Activated CD4-positive, alpha-beta T cell treated with anti-CD3 and anti-CD28 coated beads, Interleukin-2, amount 10 ng/mL, durations not matched to agents 24 days and 14 days (primary cell): ENCODE results near the gene ZYX. TPM values are rescaled to one million over a fixed set of nuclear protein-coding genes. Genes with fewer than 3 reads are reported as not detected.

Experiments used
- DNase-seq: peaks from one replicate; pipeline ENCODE4 v3.0.0; 2022
- H3K27ac Mint-ChIP-seq: one replicate; pipeline ENCODE4 v1.8.0; 2022; ENCODE audit warnings: mild to moderate bottlenecking, mixed read lengths
- H3K27me3 Mint-ChIP-seq: one replicate; pipeline ENCODE4 v1.8.0; 2022; ENCODE audit warnings: mixed read lengths
- H3K36me3 Mint-ChIP-seq: one replicate; pipeline ENCODE4 v1.8.0; 2022; ENCODE audit warnings: low read depth, mild to moderate bottlenecking, mixed read lengths
- H3K4me1 Mint-ChIP-seq: one replicate; pipeline ENCODE4 v1.8.0; 2021; ENCODE audit warnings: mixed read lengths
- H3K4me3 Mint-ChIP-seq: one replicate; pipeline ENCODE4 v1.8.0; 2022; ENCODE audit warnings: mild to moderate bottlenecking, moderate library complexity, mixed read lengths
- H3K9me3 Mint-ChIP-seq: one replicate; pipeline ENCODE4 v1.8.0; 2021; ENCODE audit warnings: mixed read lengths
- intact Hi-C: fragments of 100-400 bp; cut with micrococcal nuclease; formaldehyde crosslinking; loops from one replicate; pipeline ENCODE4 v1.15.1; 2023
- total RNA-seq: library from RNA; stranded (reverse); gene quantifications from 2 replicates; pipeline ENCODE4 v1.2.3, GENCODE V29; 2022

The ZYX gene
- total RNA-seq, 1 donor from 2014 or later, result 85.8 TPM

DNA sequence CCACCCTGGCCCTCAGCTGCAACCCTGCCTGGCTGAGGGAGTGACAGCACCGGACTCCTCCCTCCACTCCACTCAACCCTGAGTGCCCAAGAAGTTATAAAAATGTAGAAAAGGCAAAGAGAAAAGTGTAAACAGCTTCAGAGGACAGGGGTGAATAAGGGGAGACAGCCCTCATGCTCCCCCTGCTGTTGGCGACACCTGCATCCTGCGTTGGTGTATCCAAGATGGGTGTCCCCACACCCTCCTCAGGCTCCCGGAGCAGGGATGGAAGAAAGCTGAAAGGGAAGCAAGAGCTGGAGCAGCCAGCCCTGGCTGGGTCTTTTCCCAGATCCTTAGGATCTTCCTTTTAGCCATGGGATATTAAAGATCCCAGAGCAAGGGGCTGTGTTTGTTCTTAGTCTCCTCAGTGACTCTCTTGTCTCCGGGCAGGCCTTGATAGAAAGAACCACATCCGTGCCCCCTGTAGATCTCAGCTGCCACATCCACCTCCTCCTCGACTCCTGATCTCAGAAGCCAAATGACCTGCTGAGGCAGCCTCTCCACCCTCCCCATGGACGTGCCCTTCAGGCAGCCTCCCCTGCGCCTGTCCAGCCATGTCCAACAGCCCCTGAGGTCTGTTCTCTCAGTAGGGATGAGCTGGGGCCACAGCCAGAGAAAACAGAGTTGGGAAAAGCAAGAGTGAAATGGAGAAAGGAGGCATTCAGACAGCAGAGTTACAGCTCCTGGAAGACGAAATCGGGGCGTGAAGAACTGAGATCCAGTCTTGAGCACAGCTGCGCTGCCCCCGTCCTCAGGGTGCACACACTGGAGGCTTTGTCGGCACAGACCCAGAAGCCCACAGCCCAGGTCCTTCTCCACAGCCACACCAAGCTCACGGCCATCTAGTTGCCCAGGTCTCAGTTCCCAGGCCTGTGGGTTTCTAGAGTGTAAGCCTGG is 25.4 kb upstream of the ZYX start:
- Mint-ChIP-seq H3K36me3 (no peaks in the 10 kb centered on the region), H3K4me3 (no peak overlapping the region), H3K27me3 (peaks cover 27% of the 10 kb centered on the region), H3K9me3 (no peaks in the 10 kb centered on the region), H3K4me1 (peaks cover 5% of the 10 kb centered on the region), H3K27ac (no peak overlapping the region)
- intact Hi-C loops, result no loop called here
- no peak for DNase-seq

DNA sequence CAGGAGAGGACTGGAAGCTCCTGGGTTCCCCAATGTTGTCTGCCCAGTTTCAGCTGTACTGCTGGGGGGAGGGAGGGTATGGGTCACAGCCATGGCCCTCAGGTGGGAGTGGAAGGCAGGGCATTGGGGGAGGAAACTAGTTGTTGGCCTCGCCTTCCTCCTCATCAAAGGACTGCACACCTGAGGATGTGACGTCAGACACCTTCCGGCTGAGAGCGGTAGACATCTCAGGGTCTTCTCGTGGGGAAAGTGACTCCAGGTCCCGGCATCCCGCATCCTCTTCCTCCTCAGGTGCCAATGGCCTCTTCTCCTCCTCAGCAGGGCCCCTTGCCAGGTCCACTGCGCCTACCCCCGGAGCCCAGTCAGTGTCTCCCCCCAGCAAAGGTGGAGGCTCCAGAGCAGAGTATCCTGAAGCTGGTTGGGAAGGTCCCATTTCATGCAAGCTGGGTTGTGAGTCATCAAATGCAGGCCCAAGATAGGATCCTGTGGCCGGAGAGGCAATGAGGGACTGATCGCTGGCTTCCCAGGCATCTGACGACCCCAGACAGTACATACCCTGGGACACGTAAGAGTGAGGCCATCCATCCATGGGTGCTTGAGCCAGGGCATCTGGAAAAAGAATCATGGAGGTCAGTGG is 24.6 kb upstream of the ZYX start:
- intact Hi-C loops, result no loop called here
- H3K4me1 Mint-ChIP-seq, result peaks cover 7% of the 10 kb centered on the region
- H3K36me3 Mint-ChIP-seq, result no peaks in the 10 kb centered on the region
- DNase-seq, result no peak
- no peak overlapping the region for H3K27ac Mint-ChIP-seq
- no peak overlapping the region for H3K4me3 Mint-ChIP-seq
- no peaks in the 10 kb centered on the region for H3K9me3 Mint-ChIP-seq
- peaks cover 35% of the 10 kb centered on the region for H3K27me3 Mint-ChIP-seq

DNA sequence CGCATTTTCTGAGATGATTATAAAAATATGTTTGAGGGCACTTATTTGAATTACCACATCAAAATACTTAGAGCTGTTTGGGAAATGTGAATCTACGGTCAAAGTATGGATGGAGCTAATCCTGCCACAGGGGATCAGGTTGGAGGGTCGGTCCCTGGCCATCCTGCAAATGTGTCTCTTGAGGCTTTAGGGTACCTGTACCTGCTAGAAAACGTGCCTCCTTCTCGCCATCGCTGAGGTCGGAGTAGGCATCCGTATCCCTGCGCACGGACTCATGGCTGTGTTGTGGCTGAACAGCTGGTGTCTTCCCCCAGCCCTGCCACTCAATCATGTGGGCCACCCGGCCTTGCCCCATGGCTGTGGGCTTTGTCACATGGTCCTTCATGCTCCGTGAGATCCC is 22.5 kb upstream of the ZYX start:
- Mint-ChIP-seq H3K27ac (no peak overlapping the region), H3K9me3 (no peaks in the 10 kb centered on the region), H3K36me3 (no peaks in the 10 kb centered on the region), H3K4me3 (no peak overlapping the region), H3K4me1 (peaks cover 9% of the 10 kb centered on the region), H3K27me3 (peaks cover 43% of the 10 kb centered on the region)
- intact Hi-C loops, result no loop called here
- DNase-seq, result no peak

DNA sequence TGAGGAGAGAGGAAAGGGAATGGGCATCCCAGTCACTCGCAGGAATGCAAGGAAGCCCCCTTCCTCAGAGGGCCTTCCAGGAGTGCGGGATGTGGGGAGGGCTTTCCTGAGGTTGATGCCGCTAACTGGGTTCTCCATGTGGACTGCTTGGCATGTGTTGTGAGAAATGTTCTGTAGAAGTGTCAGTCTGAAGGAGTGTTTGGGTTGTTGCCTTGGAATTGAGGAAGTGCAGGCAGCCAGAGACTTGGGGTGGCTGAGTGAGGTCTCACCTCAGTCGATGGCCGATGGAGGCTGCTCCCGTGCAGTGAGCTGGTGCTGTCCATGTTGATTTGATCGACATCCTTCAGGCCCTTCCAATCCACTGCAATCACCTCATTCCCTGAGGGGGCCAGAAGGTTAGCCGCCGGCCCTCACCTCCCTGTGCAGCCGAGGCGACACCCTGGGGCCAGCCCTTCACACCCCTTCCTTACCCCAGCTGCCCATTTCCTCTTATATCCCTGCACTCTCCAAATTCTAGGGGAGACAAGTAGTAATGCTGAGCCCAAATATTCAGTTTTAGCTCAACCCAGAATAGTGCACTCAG is 21.3 kb upstream of the ZYX start:
- intact Hi-C loops, result no loop called here
- Mint-ChIP-seq H3K4me1 (peaks cover 9% of the 10 kb centered on the region), H3K27ac (no peak overlapping the region), H3K27me3 (peaks cover 56% of the 10 kb centered on the region), H3K9me3 (no peaks in the 10 kb centered on the region), H3K4me3 (no peak overlapping the region), H3K36me3 (no peaks in the 10 kb centered on the region)
- DNase-seq, result no peak

DNA sequence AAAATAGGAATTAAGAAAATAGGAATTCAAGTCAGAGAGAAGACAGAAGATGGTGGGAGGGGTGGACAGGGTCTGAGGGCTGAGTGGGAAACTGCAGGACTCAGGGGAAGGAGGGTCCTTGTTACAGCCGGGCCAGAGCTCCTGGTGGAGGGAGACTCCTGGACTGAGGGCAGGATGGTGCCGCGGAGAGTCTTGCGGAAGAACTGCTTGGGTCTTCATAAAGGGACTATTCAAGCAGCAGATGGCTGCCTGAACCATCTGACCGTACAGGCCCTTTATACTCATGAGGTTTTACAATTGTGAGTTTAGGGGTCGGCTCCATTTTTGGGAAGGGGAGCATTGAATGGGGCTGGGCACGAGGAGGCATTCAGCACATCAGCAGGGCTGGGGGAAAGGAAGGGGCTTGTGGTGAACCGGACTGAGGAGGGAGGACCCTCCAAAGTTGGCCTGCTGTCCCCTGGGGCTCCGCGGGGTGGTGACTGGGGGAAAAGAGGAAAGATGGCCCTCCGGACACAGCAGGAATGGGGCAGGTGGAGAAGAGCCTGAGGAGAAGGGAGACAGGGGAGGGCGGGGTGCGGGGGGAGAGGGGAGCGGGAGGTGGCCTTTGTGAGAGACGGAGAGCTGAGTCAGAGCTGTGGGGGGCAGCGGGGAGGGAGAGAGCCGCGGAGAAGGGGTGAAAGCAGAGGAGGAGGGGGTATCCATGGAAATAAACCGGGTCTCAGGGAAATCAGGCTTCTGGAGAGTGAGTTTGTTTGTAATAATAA is 20.2 kb upstream of the ZYX start:
- intact Hi-C loops, result no loop called here
- Mint-ChIP-seq H3K9me3 (no peaks in the 10 kb centered on the region), H3K27me3 (peaks cover 62% of the 10 kb centered on the region), H3K36me3 (no peaks in the 10 kb centered on the region), H3K27ac (peak overlapping the region; percentile 22), H3K4me3 (peak overlapping the region; percentile 62), H3K4me1 (peaks cover 9% of the 10 kb centered on the region)
- no peak for DNase-seq

DNA sequence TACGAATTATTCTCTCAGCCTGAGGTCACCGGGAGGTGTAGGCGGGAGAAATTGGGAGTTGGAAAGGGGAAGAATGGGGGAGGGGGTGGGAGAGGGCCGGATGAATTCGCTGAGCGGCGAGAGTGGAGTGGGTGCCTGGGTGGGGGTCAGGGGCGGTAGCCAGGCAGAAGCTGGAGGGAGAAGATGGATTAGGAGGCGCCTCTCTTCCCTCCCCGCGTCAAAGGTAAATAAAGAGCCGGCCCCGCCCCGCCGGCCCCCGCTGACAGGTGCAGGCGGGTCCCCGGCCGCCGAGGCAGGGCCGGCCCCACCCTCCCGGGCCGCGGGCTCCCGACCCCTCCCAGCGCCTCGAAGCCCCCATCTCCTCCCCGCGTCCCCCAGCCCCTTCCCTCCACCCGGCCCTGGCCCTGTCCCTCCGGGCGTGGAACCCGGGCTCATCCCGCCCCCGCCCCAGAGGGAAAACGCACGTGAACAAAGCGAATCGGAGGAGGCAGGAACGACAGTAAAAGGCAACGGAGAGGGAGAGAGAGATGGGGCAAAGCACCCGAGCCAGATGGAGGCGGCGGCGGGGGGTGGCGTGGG is 19.5 kb upstream of the ZYX start:
- H3K9me3 Mint-ChIP-seq, result no peaks in the 10 kb centered on the region
- peaks cover 67% of the 10 kb centered on the region for H3K27me3 Mint-ChIP-seq
- no peak for DNase-seq
- peak overlapping the region; percentile 89 for H3K4me3 Mint-ChIP-seq
- no peak overlapping the region for H3K27ac Mint-ChIP-seq
- H3K4me1 Mint-ChIP-seq, result peaks cover 9% of the 10 kb centered on the region
- no peaks in the 10 kb centered on the region for H3K36me3 Mint-ChIP-seq
- intact Hi-C loops, result loop anchor here (1.0 kb wide), 1 partner anchor 19 kb away; no protein-coding TSS in a partner anchor

DNA sequence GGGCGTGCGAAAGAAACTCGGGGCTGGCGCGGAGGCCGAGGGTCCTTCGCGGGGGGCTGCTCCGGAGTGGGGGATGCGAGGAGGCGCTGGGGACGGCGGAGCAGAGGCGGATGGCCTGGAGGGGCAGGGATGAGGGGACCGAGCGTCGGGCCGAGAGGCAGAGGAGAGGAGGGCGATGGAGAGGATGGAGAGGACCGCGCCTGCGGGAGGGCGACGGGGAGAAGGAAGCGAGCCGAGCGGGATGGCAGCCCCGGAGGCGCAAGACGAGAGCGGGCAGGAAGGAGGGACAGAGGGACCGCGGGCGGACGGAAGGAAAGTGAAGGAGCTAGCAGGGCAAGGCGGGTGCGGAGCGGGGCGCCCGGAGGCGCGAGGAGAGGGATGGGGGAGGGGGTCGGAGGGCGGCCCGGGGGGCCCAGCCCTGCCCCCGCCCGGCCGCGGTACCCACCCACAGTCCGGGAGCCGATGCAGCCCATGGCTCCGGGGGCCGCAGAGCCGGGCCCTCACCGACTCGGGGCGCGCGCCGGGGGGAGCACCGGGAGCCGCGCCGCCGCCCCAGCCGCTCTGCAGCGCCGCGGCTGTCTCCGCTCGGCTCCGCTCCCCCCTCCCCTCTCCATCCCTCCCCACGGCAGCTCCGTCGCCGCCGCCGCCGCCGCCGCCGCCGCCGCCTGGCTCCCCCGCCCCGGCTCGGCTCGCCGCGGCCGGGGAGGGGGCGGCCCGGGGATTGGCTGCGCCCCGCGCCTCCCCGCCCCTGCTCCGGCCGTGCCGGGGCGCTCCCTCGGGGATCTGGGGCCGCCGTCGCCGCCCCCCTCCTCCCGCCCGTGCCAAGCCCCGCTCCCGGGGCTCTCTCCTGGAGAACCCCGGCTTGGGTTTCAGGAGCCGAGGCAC is 18.8 kb upstream of the ZYX start, which contains the start of gene FAM131B:
FAM131B (minus strand) TSS at position 583 of the 885 bp plus-strand sequence; CDS start at position 473, 110 bp downstream.
- peak within 1 kb of the TSS; percentile 35 for H3K27ac Mint-ChIP-seq
- H3K4me3 Mint-ChIP-seq, result peak within 1 kb of the TSS; percentile 89
- no peaks in the 10 kb centered on the region for H3K36me3 Mint-ChIP-seq
- peaks cover 74% of the 10 kb centered on the region for H3K27me3 Mint-ChIP-seq
- no peaks in the 10 kb centered on the region for H3K9me3 Mint-ChIP-seq
- peaks cover 9% of the 10 kb centered on the region for H3K4me1 Mint-ChIP-seq
- DNase-seq, result peak; percentile 76
- intact Hi-C loops, result loop anchor here (1.0 kb wide), 1 partner anchor 18 kb away; no protein-coding TSS in a partner anchor

DNA sequence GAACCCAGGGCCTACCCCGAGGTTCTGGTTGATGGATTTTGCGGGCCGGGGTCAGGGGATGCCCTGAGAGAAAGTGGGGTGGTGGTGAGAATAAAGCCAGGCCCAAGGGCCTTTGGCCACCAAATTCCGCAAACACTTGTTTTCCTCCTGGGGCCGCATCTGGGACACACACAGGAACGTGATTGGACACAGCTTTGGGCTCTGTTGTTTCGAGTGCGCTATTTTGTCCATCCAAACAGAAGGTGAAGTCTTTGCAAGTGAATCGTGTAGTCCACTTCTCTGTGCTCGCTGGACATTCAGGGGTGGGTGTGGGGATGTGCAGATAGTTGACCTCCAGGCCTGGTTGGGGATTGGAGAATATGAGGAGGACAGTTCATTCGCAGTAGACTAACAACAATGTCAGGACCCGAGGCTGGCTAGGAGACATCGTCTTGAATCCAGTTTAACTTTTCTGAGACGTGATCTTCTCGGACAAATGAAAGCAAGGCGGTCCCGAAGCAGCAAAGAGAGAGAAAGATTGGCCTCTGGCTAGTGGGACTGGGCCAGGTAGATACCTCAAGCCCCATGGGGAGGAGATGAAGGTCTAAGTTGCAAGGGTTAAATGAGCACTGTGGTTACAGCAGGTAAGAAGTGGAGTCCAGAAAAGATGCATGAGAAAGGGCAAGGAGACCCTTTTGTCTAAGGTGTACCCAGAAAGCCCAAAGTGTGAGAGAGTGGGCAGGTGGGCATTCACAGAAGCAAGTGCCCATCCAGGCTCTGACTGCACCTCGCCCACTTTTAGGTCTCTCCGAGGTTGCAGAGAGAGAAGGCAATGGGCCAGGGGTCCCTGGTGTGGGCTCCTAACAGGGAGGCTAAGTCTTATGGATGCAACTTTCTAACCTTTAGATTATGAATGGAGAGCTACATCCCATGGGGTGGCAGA is 17.9 kb upstream of the ZYX start:
- Mint-ChIP-seq H3K36me3 (no peaks in the 10 kb centered on the region), H3K9me3 (no peaks in the 10 kb centered on the region), H3K27me3 (peaks cover 72% of the 10 kb centered on the region), H3K4me3 (peak overlapping the region; percentile 64), H3K27ac (no peak overlapping the region), H3K4me1 (peaks cover 9% of the 10 kb centered on the region)
- intact Hi-C loops, result no loop called here
- no peak for DNase-seq

DNA sequence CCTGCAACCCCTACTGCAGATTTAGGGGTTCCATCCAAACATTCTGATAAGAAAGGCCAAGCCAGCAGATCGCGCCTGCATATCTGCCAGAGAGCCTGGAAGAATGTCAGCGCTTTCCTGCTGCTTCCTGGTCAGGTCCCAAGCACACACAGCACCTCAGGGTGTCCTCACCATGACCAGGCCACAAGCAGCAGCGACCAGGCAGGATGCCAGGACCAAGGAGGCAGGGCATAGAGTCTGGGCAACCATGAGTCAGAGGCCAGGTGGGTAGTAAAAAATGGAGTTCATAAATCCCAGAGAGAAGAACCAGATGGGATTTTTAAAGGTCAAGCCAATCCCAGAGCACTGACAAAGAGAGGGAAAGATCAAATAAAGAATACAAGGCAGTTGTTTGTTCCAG is 13.2 kb upstream of the ZYX start:
- Mint-ChIP-seq H3K36me3 (no peaks in the 10 kb centered on the region), H3K9me3 (no peaks in the 10 kb centered on the region), H3K27me3 (peaks cover 50% of the 10 kb centered on the region), H3K4me3 (no peak overlapping the region), H3K4me1 (peaks cover 12% of the 10 kb centered on the region), H3K27ac (no peak overlapping the region)
- no peak for DNase-seq
- intact Hi-C loops, result loop anchor here (5.0 kb wide), 1 partner anchor 39 kb away; the partner anchor contains the start of gene EPHA1

DNA sequence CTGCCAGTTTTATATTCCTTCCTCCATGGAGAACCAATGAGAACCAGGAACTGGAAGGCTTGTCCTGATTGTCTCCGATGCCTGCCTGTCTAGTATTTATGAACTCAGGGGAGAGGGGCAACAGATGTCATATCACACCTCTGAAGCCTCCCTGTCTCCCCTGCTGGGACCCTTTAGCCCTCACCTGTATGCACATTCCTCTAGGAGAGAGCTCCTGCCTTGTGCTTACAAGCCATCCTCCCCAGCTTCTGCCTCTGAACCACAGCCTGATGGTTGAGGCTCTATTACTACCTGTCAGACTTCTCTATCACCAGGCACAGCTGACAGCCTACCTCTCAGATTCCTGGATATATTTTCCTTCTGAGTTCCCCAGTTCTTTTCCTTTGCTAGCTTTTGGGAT is 12.8 kb upstream of the ZYX start:
- H3K27me3 Mint-ChIP-seq, result peaks cover 46% of the 10 kb centered on the region
- intact Hi-C loops, result loop anchor here (5.0 kb wide), 1 partner anchor 39 kb away; the partner anchor contains the start of gene EPHA1
- H3K36me3 Mint-ChIP-seq, result no peaks in the 10 kb centered on the region
- DNase-seq, result no peak
- peaks cover 9% of the 10 kb centered on the region for H3K4me1 Mint-ChIP-seq
- H3K27ac Mint-ChIP-seq, result no peak overlapping the region
- H3K9me3 Mint-ChIP-seq, result no peaks in the 10 kb centered on the region
- no peak overlapping the region for H3K4me3 Mint-ChIP-seq

DNA sequence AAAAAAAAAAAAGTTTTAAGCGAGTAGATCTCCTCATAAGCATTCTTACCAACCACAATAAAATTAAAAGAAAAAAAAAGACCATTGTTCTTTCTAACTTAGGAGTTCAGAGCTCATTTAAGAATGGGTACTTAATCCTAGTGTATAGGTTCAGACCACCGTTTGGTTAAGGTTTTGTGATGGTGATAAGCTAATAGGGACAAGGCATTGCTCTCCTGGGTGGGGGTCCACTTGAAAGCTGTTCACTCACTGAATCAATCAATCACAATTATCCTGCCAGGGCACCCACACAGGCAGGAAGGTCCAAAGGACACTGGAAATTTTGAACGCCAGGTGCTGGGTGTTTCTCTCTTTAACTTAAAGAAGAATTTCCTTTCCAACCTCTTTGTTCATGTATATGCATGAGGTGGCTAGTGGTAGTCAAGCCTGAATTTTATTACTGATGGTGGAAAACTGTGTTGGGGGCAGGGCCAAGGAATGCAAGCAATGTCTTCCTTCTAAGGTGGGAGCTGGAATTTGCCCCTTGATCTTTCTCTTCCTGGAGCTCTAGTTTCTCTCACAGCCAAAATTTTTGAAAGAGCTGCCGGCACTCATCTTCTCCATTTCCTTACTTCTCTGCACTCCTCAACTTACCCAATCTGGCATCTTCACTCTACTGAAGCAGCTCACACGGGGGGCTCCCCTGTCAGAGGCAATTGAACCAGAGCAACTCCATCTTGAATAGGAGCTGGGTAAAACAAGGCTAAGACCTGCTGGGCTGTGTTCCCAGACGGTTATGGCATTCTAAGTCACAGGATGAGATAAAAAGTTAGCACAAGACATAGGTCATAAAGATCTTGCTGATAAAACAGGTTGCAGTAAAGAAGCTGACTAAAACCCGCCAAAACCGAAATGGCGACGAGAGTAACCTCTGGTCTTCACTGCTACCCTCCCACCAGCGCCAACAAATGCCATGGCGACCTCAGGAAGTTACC is 11.2 kb upstream of the ZYX start:
- intact Hi-C loops, result loop anchor here (5.0 kb wide), 1 partner anchor 37 kb away; the partner anchor contains the start of gene EPHA1
- Mint-ChIP-seq H3K27me3 (peaks cover 30% of the 10 kb centered on the region), H3K4me1 (peaks cover 16% of the 10 kb centered on the region), H3K36me3 (no peaks in the 10 kb centered on the region), H3K27ac (no peak overlapping the region), H3K4me3 (no peak overlapping the region), H3K9me3 (no peaks in the 10 kb centered on the region)
- no peak for DNase-seq
